Upper lobe of left lung (tissue), 4 donors: ENCODE results near the gene ADRA2A.

Experiments used
- CTCF ChIP-seq, 6 experiments: fragments of 450-650 bp in 4 of 6; fragments of 200-600 bp in 2 of 6; sonication (generic) in 2 of 6; IDR thresholded peaks; one replicate each; pipeline ENCODE4 v1.5.1; 2016 to 2019; ENCODE audit warnings: antibody characterized with exemption in 6 of 6
- EP300 ChIP-seq, 4 donors: sonication (generic); formaldehyde crosslinking; IDR thresholded peaks; one replicate each; pipeline ENCODE4 v1.5.1; 2017; ENCODE audit warnings: antibody characterized with exemption in 4 of 4, control low read depth in 2 of 4
- POLR2A ChIP-seq, 4 donors: fragments of 450-650 bp; IDR thresholded peaks; one replicate each; pipeline ENCODE4 v1.5.1; 2016 to 2017; ENCODE audit warnings: antibody characterized with exemption in 4 of 4, mild to moderate bottlenecking in 2 of 4
- POLR2AphosphoS5 ChIP-seq, 2 donors: sonication (generic); formaldehyde crosslinking; IDR thresholded peaks; one replicate each; pipeline ENCODE4 v1.5.1; 2017; ENCODE audit warnings: antibody characterized with exemption in 2 of 2

- TF ChIP-seq CTCF (IDR thresholded peaks at IDR 0.05) (no peak), POLR2A (IDR thresholded peaks at IDR 0.05) (no peak), POLR2AphosphoS5 (IDR thresholded peaks at IDR 0.05) (no peak), EP300 (IDR thresholded peaks at IDR 0.05) (no peak)
These were observed 28.0 kb downstream of the ADRA2A start for GRCh38 chr10:111104811-111105210.
